HTERT RPE-1 (cell line): ENCODE measurements around the gene RNU6-1.

Experiments used
- in situ Hi-C: fragments of 300-500 bp; cut with MboI; formaldehyde crosslinking; loops from 4 replicates; pipeline ENCODE4 v1.14.3; 2020; ENCODE audit warnings: low sequenced_read_pairs

The RNU6-1 gene

DNA sequence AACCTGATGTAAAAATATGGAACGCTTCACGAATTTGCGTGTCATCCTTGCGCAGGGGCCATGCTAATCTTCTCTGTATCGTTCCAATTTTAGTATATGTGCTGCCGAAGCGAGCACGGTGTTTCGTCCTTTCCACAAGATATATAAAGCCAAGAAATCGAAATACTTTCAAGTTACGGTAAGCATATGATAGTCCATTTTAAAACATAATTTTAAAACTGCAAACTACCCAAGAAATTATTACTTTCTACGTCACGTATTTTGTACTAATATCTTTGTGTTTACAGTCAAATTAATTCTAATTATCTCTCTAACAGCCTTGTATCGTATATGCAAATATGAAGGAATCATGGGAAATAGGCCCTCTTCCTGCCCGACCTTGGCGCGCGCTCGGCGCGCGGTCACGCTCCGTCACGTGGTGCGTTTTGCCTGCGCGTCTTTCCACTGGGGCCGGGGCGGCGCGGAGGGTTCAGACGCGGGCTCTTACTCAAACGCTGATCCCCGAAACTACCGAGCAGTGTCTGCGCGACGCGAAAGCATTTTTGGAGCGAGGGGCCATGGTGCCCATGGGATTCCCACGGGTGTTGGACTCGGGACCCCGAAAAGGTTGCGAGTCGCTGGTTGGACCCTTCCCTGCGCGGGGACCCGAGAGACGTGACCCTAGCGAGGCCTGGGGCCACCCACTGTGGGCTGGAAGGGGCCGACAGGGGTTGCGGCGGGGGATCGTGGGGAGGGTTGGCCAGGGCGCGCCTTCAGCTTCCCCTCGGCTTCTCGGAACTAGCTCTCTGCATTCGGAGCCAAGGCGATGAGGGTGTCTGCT, at the start of gene RNU6-1:
TSS of gene RNU6-1 (minus strand) at position 117 of the 820 bp plus-strand sequence.
- in situ Hi-C loops, result no loop called here

- in situ Hi-C loops, result no loop called here
Measured at GRCh38 chr15:67887776-67888175, 47.9 kb upstream of the RNU6-1 start.

- in situ Hi-C loops, result no loop called here
Measured at GRCh38 chr15:67885861-67886260, 46.0 kb upstream of the RNU6-1 start.

- in situ Hi-C loops, result no loop called here
Measured at GRCh38 chr15:67885175-67885523, 45.3 kb upstream of the RNU6-1 start.

DNA sequence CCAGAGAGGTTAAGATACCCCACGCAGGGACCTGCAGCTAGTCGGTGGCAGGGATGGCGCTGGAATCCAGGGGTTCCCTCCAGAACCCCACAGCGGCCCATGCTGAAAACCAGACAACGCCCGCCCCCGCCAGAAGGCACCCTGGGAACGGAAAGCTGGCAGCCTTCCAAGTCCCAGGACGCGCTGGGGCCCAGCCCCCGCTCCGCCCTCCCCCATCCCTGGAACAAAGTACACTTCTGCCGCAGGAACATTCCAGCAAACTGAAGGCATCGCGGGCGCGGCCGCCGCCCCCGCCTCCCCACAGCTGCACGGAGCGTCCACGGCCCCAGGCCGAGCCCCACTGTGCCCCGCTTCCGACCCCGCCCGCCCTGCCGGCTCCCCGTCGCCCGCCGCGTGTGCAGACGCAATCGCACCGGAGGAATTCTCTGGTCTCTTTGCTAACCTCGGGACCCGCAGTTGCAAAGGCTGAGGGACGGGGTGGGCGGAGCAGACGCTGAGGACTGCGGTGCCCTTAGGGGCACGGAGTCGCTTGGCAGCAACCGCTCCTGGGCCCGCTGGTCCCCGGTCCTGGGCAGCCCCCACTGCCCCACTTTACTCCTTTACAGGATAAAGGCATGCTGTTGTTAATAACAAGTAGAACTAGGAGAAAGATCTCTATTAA, 44.8 kb upstream of the RNU6-1 start:
- in situ Hi-C loops, result no loop called here

- in situ Hi-C loops, result no loop called here
Measured at GRCh38 chr15:67884009-67884408, 44.2 kb upstream of the RNU6-1 start.

DNA sequence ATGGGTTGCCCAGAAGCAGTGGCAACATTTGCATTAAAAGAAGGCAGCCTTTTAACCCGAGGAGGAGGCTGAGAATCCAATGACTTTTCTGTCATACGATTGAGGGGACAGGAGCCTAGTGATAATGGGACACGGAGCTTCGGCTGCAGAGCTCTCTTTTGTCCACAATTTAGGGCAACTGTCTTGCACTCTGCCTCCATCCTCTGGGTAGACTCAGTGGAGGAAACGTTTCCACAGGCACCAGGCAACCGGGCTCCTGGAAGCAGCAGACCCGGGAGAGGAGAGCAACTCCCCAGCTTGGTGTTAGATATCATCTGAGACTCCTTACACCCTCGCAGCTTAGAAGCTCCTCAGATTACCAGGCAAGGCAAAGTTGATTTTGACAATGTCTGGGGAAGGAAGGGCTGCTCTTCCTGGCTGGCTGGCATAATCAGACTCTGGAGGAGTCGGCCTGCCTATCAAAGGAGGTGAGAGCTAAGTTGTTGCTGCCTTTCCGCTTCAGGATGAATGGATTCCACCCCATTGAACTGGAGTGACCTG, 43.5 kb upstream of the RNU6-1 start:
- in situ Hi-C loops, result no loop called here

GRCh38 chr15:67882487-67883233, 42.8 kb upstream of the RNU6-1 start:
- in situ Hi-C loops, result no loop called here

- in situ Hi-C loops, result no loop called here
Measured at GRCh38 chr15:67880651-67881182, 40.9 kb upstream of the RNU6-1 start.

DNA sequence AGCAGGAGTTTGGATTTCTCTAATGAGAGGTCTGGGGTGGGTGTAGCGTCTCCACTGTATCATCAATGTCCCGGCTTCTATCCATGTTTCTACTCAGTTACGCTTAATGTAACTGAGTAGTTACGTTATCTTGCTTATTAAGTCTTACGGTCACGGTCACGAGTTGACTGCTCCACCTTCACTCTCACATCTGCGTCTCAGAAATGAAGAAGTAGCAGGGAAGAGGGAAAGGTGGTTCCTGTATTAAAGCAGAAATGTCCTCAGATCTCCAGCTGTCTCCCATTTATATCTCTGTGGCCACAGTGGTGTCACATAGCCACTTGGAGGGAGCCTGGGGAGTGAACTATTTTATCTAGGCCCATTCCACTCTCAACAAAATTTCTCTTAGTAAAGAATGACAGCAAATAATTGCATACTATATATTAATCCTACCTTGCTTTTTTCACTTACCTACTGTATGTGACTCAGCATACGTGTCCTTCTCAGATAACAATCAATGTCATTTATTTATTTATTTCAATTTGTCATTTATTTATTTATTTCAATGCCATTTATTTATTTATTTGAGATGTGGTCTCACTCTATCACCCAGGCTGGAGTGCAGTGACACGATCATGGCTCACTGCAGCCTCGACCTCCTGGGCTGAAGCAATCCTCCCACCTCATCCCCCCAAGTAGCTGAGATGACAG, 39.7 kb upstream of the RNU6-1 start:
- in situ Hi-C loops, result no loop called here

DNA sequence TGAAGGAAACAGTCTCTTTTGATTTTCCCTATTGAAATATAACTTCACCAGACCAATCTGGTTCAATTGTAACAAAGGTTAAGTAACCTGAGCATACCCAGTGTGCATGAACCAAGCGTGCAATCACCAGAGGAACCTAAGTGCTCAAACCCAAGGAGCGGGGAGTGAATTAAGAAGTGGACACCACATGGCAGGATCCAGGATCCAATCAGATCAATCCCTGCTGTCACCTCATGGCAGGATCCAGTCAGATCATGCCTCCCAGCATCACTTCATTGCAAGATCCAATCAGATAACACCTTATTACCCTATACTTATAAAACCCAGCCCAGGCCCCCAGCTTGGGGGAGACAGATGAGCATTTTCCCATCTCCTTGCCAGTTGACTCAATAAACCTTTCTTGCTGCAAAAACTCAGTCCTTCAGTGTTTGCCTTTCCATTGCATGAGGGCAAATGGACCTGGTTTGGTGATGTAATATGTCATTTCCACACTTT, 38.9 kb upstream of the RNU6-1 start:
- in situ Hi-C loops, result no loop called here

GRCh38 chr15:67873777-67874176, 33.9 kb upstream of the RNU6-1 start:
- in situ Hi-C loops, result no loop called here

- in situ Hi-C loops, result no loop called here
Measured at GRCh38 chr15:67870868-67871408, 31.1 kb upstream of the RNU6-1 start.

GRCh38 chr15:67869701-67870100, 29.9 kb upstream of the RNU6-1 start:
- in situ Hi-C loops, result no loop called here

DNA sequence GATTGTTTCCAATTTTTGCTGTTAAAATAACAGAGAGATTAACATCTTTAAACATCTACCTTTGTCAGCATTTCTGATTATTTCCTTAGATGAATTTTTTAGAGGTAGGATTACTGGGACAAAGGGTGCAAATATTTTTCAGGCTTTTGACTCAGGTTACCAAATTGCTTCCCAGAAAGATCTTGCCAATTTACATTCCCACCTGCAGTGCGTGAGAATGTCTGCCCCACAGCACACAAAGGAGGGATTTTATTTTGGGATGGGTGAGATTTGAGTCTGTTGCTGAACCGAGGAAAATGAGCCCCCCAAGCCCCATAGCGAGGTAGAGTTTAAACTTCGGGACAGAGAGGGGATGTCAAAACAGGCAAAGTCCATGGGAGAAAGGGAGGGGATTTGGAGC, 25.9 kb upstream of the RNU6-1 start:
- in situ Hi-C loops, result no loop called here

- in situ Hi-C loops, result no loop called here
Measured at GRCh38 chr15:67865331-67865730, 25.5 kb upstream of the RNU6-1 start.

DNA sequence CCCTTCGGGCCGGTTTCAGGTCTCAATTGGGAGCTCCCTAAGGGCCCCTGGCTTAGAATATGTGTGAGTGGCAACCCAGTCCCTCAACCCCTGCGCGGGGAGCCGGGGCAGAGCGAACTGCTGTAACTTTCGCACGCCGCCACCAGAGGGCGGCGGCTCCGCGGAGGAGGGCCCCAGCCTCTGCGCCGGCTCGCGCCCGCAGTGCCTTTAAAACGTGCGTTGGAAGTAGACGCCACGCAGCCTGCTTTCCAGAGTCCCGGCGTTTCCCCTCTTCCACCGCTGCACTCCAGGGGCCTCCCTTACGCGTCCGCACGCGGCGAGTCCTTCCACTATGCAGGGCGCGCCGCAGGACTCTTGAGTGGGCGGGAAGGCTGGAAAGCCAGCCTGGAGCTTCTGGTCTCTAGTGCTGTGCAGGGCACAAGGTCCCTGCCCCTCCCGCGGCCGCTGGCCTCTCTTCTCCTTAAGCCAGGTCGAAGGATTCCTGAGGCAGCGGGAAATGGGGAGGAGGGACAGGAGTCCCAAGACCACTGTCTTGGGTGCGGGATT, 23.7 kb upstream of the RNU6-1 start:
- in situ Hi-C loops, result no loop called here

- in situ Hi-C loops, result no loop called here
Measured at GRCh38 chr15:67862750-67863441, 23.1 kb upstream of the RNU6-1 start.

DNA sequence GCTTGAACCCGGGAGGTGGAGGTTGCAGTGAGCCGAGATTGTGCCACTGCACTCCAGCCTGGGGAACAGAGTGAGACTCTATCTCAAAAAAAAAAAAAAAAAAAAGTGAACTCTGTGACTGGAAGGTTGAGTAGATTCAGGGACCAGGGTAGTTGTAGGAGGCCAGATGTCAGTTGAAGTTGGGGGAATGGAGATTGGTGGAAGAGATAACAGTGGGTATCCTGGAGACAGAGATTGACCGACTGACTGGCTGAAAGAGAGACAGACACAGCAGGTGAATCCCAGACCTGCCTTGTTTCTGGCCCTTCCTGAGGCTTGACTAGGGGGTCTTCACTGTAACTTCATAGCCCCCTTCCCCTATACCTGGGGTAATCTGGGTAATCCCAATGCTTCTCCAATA, 22.1 kb upstream of the RNU6-1 start:
- in situ Hi-C loops, result no loop called here
